Measurements from ENCODE around the gene TAF3. TPM values are rescaled to one million over a fixed set of nuclear protein-coding genes. Genes with fewer than 3 reads are reported as not detected.

Gene TAF3
- total RNA-seq, 1 donor from 2014 or later, result 4.8 TPM

DNA sequence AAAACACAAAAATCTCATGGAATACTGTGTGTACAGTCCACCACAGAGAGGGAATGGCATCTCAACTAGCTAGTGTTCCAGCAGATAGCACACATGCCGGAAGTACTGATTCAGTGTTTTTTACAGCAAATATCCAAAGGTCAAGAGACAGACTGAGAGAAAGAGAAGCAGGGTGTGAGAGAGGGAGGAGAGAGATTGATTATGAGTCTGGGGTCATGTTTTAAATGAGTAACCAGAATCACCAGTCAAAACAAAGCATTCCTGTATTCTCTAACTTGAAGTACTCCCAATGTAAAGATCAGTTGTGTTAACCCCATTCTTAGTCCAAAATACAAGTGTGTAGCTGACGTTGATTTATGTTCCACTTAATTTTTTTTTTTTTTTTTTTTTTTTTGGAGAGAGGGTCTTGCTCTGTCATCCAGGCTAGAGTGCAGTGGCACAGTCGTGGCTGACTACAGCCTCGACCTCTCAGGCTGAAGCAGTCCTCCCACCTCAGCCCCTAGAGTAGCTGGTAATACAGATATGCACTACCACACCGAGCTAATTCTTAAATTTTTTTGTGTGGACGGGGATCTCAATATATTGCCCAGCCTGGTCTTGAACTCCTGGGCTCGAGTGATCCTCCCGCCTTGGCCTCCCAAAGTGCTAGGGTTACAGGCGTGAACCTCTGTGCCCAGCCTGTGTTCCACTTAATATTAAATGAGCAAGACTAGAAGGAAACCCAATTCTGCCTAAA is 114.2 kb downstream of the TAF3 start:
- no peaks in the 10 kb centered on the region for H3K27me3 ChIP-seq (ENCODE audit: control insufficient read depth, insufficient read depth, low read length)
- no peak overlapping the region for H3K4me3 ChIP-seq (ENCODE audit: low read depth, low read length)
- no peak for DNase-seq (ENCODE audit: low read depth)
- TF ChIP-seq, protein P1, sequence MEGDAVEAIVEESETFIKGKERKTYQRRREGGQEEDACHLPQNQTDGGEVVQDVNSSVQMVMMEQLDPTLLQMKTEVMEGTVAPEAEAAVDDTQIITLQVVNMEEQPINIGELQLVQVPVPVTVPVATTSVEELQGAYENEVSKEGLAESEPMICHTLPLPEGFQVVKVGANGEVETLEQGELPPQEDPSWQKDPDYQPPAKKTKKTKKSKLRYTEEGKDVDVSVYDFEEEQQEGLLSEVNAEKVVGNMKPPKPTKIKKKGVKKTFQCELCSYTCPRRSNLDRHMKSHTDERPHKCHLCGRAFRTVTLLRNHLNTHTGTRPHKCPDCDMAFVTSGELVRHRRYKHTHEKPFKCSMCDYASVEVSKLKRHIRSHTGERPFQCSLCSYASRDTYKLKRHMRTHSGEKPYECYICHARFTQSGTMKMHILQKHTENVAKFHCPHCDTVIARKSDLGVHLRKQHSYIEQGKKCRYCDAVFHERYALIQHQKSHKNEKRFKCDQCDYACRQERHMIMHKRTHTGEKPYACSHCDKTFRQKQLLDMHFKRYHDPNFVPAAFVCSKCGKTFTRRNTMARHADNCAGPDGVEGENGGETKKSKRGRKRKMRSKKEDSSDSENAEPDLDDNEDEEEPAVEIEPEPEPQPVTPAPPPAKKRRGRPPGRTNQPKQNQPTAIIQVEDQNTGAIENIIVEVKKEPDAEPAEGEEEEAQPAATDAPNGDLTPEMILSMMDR (IDR thresholded peaks at IDR 0.05; ENCODE audit: insufficient read depth, low read length, poor library complexity, severe bottlenecking), result no peak
- H3K36me3 ChIP-seq (ENCODE audit: control insufficient read depth, insufficient read depth, low read length), result no peaks in the 10 kb centered on the region

DNA sequence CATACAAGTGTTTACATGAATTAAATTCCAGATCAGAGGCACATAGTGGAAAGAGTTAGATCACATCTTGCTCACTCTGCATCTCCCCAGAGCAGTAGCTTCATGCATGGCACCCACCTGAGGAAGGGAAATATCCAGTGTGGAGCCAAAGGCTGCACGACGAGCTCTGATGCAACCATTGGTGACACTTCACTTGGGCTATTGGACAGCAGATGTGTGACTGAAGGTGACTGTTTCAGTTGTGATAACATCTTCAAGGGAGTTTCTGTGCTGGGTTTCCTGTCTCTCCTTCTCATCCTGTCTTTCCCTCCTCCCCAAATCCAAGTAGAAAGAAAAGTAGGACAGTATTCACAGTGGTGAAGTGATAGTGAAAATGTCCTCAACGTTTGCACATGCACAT is 115.0 kb downstream of the TAF3 start:
- TF ChIP-seq, protein P1 (IDR thresholded peaks at IDR 0.05; ENCODE audit: insufficient read depth, low read length, poor library complexity, severe bottlenecking), result no peak
- no peaks in the 10 kb centered on the region for H3K27me3 ChIP-seq (ENCODE audit: control insufficient read depth, insufficient read depth, low read length)
- no peaks in the 10 kb centered on the region for H3K36me3 ChIP-seq (ENCODE audit: control insufficient read depth, insufficient read depth, low read length)
- no peak overlapping the region for H3K4me3 ChIP-seq (ENCODE audit: low read depth, low read length)
- no peak for DNase-seq (ENCODE audit: low read depth)

DNA sequence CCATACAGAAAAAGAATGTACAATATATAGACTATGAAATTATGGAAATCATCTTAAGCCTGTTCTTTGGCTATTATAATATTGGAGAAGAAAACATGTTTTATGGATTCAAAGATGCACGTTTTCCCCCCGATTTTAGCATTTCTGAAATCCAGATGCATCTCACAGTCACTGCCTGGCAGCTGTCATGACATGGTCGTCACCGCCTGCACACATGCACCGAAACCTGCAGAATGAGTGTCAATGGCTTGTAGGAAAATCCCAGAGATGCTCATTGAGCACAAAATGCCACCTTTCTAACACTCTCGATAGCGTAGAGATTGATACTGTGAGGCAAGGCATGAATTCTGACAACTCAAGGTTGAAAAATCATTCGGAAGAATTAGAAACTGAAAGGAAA is 115.5 kb downstream of the TAF3 start:
- Histone ChIP-seq H3K36me3 (ENCODE audit: control insufficient read depth, insufficient read depth, low read length) (no peaks in the 10 kb centered on the region), H3K4me3 (ENCODE audit: low read depth, low read length) (no peak overlapping the region), H3K27me3 (ENCODE audit: control insufficient read depth, insufficient read depth, low read length) (no peaks in the 10 kb centered on the region)
- TF ChIP-seq, protein P1 (IDR thresholded peaks at IDR 0.05; ENCODE audit: insufficient read depth, low read length, poor library complexity, severe bottlenecking), result no peak
- no peak for DNase-seq (ENCODE audit: low read depth)

DNA sequence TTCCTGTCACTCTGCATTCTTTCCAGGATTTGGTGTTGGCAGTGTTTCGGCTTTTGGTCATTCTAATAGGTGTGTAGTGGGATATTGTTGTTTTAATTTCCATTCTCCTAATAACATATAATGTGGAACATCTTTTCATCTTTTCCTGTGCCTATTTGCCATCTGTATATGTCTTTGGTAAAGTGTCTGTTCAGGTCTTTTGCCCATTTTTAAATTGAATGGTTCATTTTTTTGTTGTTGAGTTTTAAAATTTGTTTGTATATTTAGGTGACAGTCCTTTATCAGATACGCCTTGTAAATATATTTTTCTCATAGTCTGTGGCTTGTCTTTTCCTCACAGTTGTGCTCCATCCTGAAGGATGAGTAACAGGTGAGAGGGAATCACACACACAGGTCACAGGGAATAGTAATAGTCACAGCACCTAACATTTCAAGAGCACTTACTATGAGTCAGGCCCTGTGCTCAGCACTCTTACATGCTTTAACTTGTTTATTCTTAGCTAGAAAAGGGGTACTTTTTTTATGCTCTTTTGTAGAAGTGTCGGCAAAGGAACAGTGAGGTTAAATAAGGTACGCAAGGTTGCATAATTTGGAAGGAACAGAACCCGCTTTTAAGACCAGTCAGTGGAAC is 119.1 kb downstream of the TAF3 start:
- TF ChIP-seq, protein P1 (IDR thresholded peaks at IDR 0.05; ENCODE audit: insufficient read depth, low read length, poor library complexity, severe bottlenecking), result no peak
- DNase-seq (ENCODE audit: low read depth), result no peak
- Histone ChIP-seq H3K27me3 (ENCODE audit: control insufficient read depth, insufficient read depth, low read length) (no peaks in the 10 kb centered on the region), H3K36me3 (ENCODE audit: control insufficient read depth, insufficient read depth, low read length) (no peaks in the 10 kb centered on the region), H3K4me3 (ENCODE audit: low read depth, low read length) (no peak overlapping the region)

DNA sequence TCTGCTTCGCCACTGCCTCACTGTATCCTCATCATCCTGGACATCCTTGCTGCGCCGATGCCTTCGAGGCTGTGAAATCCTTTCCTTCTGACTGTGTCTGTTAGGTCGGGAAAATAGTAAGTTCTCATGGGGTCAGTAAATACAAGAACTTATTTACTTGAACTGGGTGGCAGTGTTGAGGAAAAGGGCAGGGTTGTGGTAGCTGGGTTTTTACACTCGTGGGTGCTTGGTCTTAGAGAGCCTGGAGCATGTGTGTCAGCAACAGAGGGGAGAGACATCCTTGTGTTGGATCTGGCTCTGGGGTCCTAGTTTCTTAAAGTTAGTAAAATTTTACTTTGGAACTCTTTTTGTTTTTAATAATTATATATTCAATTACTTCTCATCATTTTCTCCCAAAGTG is 123.3 kb downstream of the TAF3 start:
- DNase-seq (ENCODE audit: low read depth), result no peak
- Histone ChIP-seq H3K36me3 (ENCODE audit: control insufficient read depth, insufficient read depth, low read length) (no peaks in the 10 kb centered on the region), H3K27me3 (ENCODE audit: control insufficient read depth, insufficient read depth, low read length) (no peaks in the 10 kb centered on the region), H3K4me3 (ENCODE audit: low read depth, low read length) (no peak overlapping the region)
- TF ChIP-seq, protein P1 (IDR thresholded peaks at IDR 0.05; ENCODE audit: insufficient read depth, low read length, poor library complexity, severe bottlenecking), result no peak
